Neural crest cell (in vitro differentiated cells): ENCODE data around the gene KBTBD13. TPM values are rescaled to one million over a fixed set of nuclear protein-coding genes. Genes with fewer than 3 reads are reported as not detected.

ENCODE experiments used
- DNase-seq: peaks from one replicate; pipeline ENCODE4 v3.0.0; 2021; ENCODE audit warnings: low read depth, mixed read lengths, low spot score
- H3K27ac Mint-ChIP-seq: one replicate; pipeline ENCODE4 v1.8.0; 2021; ENCODE audit warnings: mild to moderate bottlenecking, mixed read lengths; ENCODE audit not compliant: unreplicated experiment
- H3K27me3 Mint-ChIP-seq: 2 replicates; pipeline ENCODE4 v1.8.0; 2021; ENCODE audit warnings: low read depth, mild to moderate bottlenecking, mixed read lengths
- H3K36me3 Mint-ChIP-seq: 2 replicates; pipeline ENCODE4 v1.8.0; 2021; ENCODE audit warnings: low read depth, mild to moderate bottlenecking, mixed read lengths
- H3K4me1 Mint-ChIP-seq: 2 replicates; pipeline ENCODE4 v1.8.0; 2021; ENCODE audit warnings: mixed read lengths
- H3K4me3 Mint-ChIP-seq: one replicate; pipeline ENCODE4 v1.8.0; 2021; ENCODE audit warnings: mild to moderate bottlenecking, mixed read lengths
- H3K9me3 Mint-ChIP-seq: 2 replicates; pipeline ENCODE4 v1.8.0; 2021; ENCODE audit warnings: mixed read lengths
- CTCF ChIP-seq: fragments of 200-600 bp; sonication (generic); conservative IDR thresholded peaks from 2 replicates; pipeline ENCODE4 v1.5.0; 2021; ENCODE audit warnings: antibody characterized with exemption, mild to moderate bottlenecking
- total RNA-seq: library from RNA; stranded (reverse); gene quantifications from 2 replicates; pipeline ENCODE4 v1.2.1, GENCODE V29; 2021

Gene KBTBD13
- total RNA-seq, 1 donor from 2014 or later, result not detected

- Mint-ChIP-seq H3K9me3 (no peaks in the 10 kb centered on the region), H3K27me3 (peaks cover 5% of the 10 kb centered on the region), H3K4me3 (peak within 1 kb of the TSS; percentile 88), H3K36me3 (no peaks in the 10 kb centered on the region), H3K4me1 (peaks cover 23% of the 10 kb centered on the region), H3K27ac (peak within 1 kb of the TSS; percentile 48)
- peak; percentile 89 for DNase-seq
- TF ChIP-seq CTCF, result peak; percentile 28
Measured at GRCh38 chr15:65028921-65029735, 47.4 kb upstream of the KBTBD13 start, which contains the start of gene MTFMT. TSS of gene MTFMT (minus strand) at chr15:65029639. CDS start at chr15:65029613, 26 bp downstream.

- no peak for DNase-seq
- peak overlapping the region; percentile 74 for H3K4me3 Mint-ChIP-seq
- H3K27me3 Mint-ChIP-seq, result peaks cover 5% of the 10 kb centered on the region
- peaks cover 25% of the 10 kb centered on the region for H3K4me1 Mint-ChIP-seq
- H3K36me3 Mint-ChIP-seq, result no peaks in the 10 kb centered on the region
- H3K9me3 Mint-ChIP-seq, result no peaks in the 10 kb centered on the region
- no peak for TF ChIP-seq CTCF
- H3K27ac Mint-ChIP-seq, result no peak overlapping the region
Measured at GRCh38 chr15:65029736-65030208, 46.8 kb upstream of the KBTBD13 start.

- Mint-ChIP-seq H3K4me3 (peak overlapping the region; percentile 31), H3K27ac (no peak overlapping the region), H3K9me3 (no peaks in the 10 kb centered on the region), H3K27me3 (peaks cover 5% of the 10 kb centered on the region), H3K36me3 (no peaks in the 10 kb centered on the region), H3K4me1 (peaks cover 20% of the 10 kb centered on the region)
- peak; percentile 61 for DNase-seq
- TF ChIP-seq CTCF, result peak; percentile 75
Measured at GRCh38 chr15:65032801-65033537, 43.6 kb upstream of the KBTBD13 start.

GRCh38 chr15:65033659-65034269, 42.8 kb upstream of the KBTBD13 start:
- no peaks in the 10 kb centered on the region for H3K36me3 Mint-ChIP-seq
- DNase-seq, result no peak
- peaks cover 13% of the 10 kb centered on the region for H3K4me1 Mint-ChIP-seq
- peak; percentile 56 for TF ChIP-seq CTCF
- H3K4me3 Mint-ChIP-seq, result no peak overlapping the region
- no peaks in the 10 kb centered on the region for H3K9me3 Mint-ChIP-seq
- H3K27me3 Mint-ChIP-seq, result peaks cover 5% of the 10 kb centered on the region
- no peak overlapping the region for H3K27ac Mint-ChIP-seq

GRCh38 chr15:65034719-65035118, 41.8 kb upstream of the KBTBD13 start:
- Mint-ChIP-seq H3K4me3 (no peak overlapping the region), H3K9me3 (no peaks in the 10 kb centered on the region), H3K4me1 (peaks cover 13% of the 10 kb centered on the region), H3K27me3 (peaks cover 5% of the 10 kb centered on the region), H3K27ac (no peak overlapping the region), H3K36me3 (no peaks in the 10 kb centered on the region)
- DNase-seq, result no peak
- no peak for TF ChIP-seq CTCF
